ENCODE results near the gene ILF2.

GRCh38 chr1:153615406-153615805 lies 55.4 kb downstream of the ILF2 start:
- TF ChIP-seq EZH2 (IDR thresholded peaks at IDR 0.05) (no peak), POLR2AphosphoS5 (IDR thresholded peaks at IDR 0.05; ENCODE audit: borderline replicate concordance, low read depth, low read length) (no peak), FOXP2 (optimal IDR thresholded peaks at IDR 0.05; ENCODE audit: control extremely low read depth, extremely low read length, insufficient read depth) (no peak)

Measured in SK-N-MC (cell line).